A549 (cell line): ENCODE results near the gene MUC5AC. TPM values are rescaled to one million over a fixed set of nuclear protein-coding genes. Genes with fewer than 3 reads are reported as not detected.
A peak's percentile ranks its signal among the peaks of the same experiment; 100 is the strongest.

Experiments used
- ATAC-seq, 2 experiments: fragments of 200-7000 bp in 1 of 2; fragments of >200 bp in 1 of 2; cut with Nextera tagmentation in 1 of 2; cut with Tn5 transposase in 1 of 2; 3 replicates each; pipeline versions ENCODE4 v1.8.0 to v1.9.1; 2018 to 2020; ENCODE audit warnings: mild to moderate bottlenecking in 1 of 2, moderate library complexity in 1 of 2
- CTCF ChIA-PET: fragments of 300-600 bp; sonication (Branson Sonifier 250); formaldehyde crosslinking; extraction: SDS; loops from one replicate; lab custom pipeline; 2021; ENCODE audit warnings: antibody characterized with exemption, inconsistent platforms; lab: Yijun Ruan, JAX
- POLR2A ChIA-PET: fragments of 350-600 bp; formaldehyde crosslinking; extraction: SDS; loops from one replicate; lab custom pipeline; 2021; ENCODE audit warnings: antibody characterized with exemption, inconsistent platforms; lab: Yijun Ruan, JAX
- DNase-seq, 2 experiments: peaks; one replicate each; pipeline versions ENCODE4 v3.0.0 to v3.0.0-alpha.2; 2011 to 2016; ENCODE audit warnings: low read depth in 1 of 2, low spot score in 1 of 2
- FAIRE-seq: peaks from 2 replicates; lab custom pipeline; 2011; peaks lifted over from hg19 to GRCh38; lab: Jason Lieb, UNC
- H3K27ac ChIP-seq, 2 experiments: fragments of >200 bp; sonication (Bioruptor Twin); formaldehyde crosslinking; 3 replicates each; pipeline ENCODE4 v1.5.1; 2016 to 2017
- H3K4me1 ChIP-seq: fragments of >200 bp; sonication (Bioruptor Twin); formaldehyde crosslinking; 3 replicates; pipeline ENCODE4 v1.6.1; 2016
- H3K4me2 ChIP-seq: fragments of >200 bp; sonication (Bioruptor Twin); formaldehyde crosslinking; 3 replicates; pipeline ENCODE4 v1.6.1; 2016
- H3K4me3 ChIP-seq: fragments of >200 bp; sonication (Bioruptor Twin); formaldehyde crosslinking; 3 replicates; pipeline ENCODE4 v1.5.1; 2016
- H3K9me3 ChIP-seq: fragments of >200 bp; sonication (Bioruptor Twin); formaldehyde crosslinking; 3 replicates; pipeline ENCODE4 v1.6.1; 2016
- BHLHE40 ChIP-seq: IDR thresholded peaks from 2 replicates; pipeline ENCODE4 v1.6.1; 2012; ENCODE audit warnings: low read depth, low read length, inconsistent platforms
- CBX2 ChIP-seq: fragments of 200-600 bp; sonication (generic); IDR thresholded peaks from 2 replicates; pipeline ENCODE4 v1.6.1; 2016; ENCODE audit warnings: low read depth, mild to moderate bottlenecking, borderline replicate concordance
- CHD2 ChIP-seq: fragments of 150-350 bp; IDR thresholded peaks from 2 replicates; pipeline ENCODE4 v1.6.1; 2014; ENCODE audit warnings: low read length; ENCODE audit not compliant: partially characterized antibody
- ELK1 ChIP-seq: fragments of 150-350 bp; IDR thresholded peaks from 2 replicates; pipeline ENCODE4 v1.6.1; 2014; ENCODE audit warnings: low read depth, mild to moderate bottlenecking, low read length
- FOSL2 ChIP-seq, 2 experiments: fragments of 450-650 bp in 1 of 2; fragments of >200 bp in 1 of 2; sonication (Bioruptor Twin) in 1 of 2; formaldehyde crosslinking; IDR thresholded peaks; 2 replicates each; pipeline versions ENCODE4 v1.5.0 to v1.6.1; 2016 to 2020; ENCODE audit warnings: mild to moderate bottlenecking in 1 of 2, moderate library complexity in 1 of 2
- FOXS1 ChIP-seq: fragments of 250-450 bp; sonication (Bioruptor Pico); IDR thresholded peaks from 2 replicates; pipeline ENCODE4 v1.5.0; 2020; ENCODE audit warnings: mild to moderate bottlenecking, moderate library complexity
- GATA3 ChIP-seq: IDR thresholded peaks from 2 replicates; pipeline ENCODE4 v1.6.1; 2012; ENCODE audit warnings: borderline replicate concordance
- HDAC2 ChIP-seq: fragments of 200-600 bp; sonication (generic); IDR thresholded peaks from 2 replicates; pipeline ENCODE4 v1.6.1; 2016
- HMGXB4 ChIP-seq: fragments of 250-450 bp; sonication (Bioruptor Pico); IDR thresholded peaks from 2 replicates; pipeline ENCODE4 v1.5.0; 2021; ENCODE audit warnings: mild to moderate bottlenecking, moderate library complexity, borderline replicate concordance
- JUNB ChIP-seq: fragments of >200 bp; sonication (Bioruptor Twin); formaldehyde crosslinking; IDR thresholded peaks from 2 replicates; pipeline ENCODE4 v1.6.1; 2016
- KDM5A ChIP-seq: fragments of 200-600 bp; sonication (generic); IDR thresholded peaks from 2 replicates; pipeline ENCODE4 v1.6.1; 2016; ENCODE audit warnings: antibody characterized with exemption, mild to moderate bottlenecking
- MAFK ChIP-seq: fragments of 450-650 bp; IDR thresholded peaks from 2 replicates; pipeline ENCODE4 v1.6.1; 2014; ENCODE audit not compliant: partially characterized antibody
- MAX ChIP-seq: IDR thresholded peaks from 2 replicates; pipeline ENCODE4 v1.6.1; 2012
- MYC ChIP-seq: IDR thresholded peaks from 2 replicates; pipeline ENCODE4 v1.6.1; 2012; ENCODE audit warnings: mild to moderate bottlenecking, inconsistent platforms, low read length, improper control_type of control experiment, borderline replicate concordance
- NFE2L2 ChIP-seq: fragments of 150-350 bp; conservative IDR thresholded peaks from 2 replicates; pipeline ENCODE4 v1.6.1; 2014; ENCODE audit warnings: low read length
- POLR2A ChIP-seq: IDR thresholded peaks from 2 replicates; pipeline ENCODE4 v1.6.1; 2012; ENCODE audit warnings: mild to moderate bottlenecking, low read length
- RAD21 ChIP-seq, 2 experiments: fragments of >200 bp in 1 of 2; sonication (Bioruptor Twin) in 1 of 2; formaldehyde crosslinking in 1 of 2; IDR thresholded peaks in 1 of 2; conservative IDR thresholded peaks in 1 of 2; 2 replicates in 1 of 2; 3 replicates in 1 of 2; pipeline ENCODE4 v1.6.1; 2012 to 2018; ENCODE audit warnings: inconsistent platforms in 1 of 2
- RCOR1 ChIP-seq: fragments of 150-350 bp; IDR thresholded peaks from 2 replicates; pipeline ENCODE4 v1.6.1; 2014; ENCODE audit warnings: antibody characterized with exemption, low read length, low read depth
- RNF2 ChIP-seq: fragments of 200-600 bp; sonication (generic); IDR thresholded peaks from 2 replicates; pipeline ENCODE4 v1.6.1; 2016; ENCODE audit warnings: low read depth, mild to moderate bottlenecking, antibody characterized with exemption, moderate library complexity, borderline replicate concordance
- TP53 ChIP-seq: fragments of 250-450 bp; sonication (Bioruptor Pico); IDR thresholded peaks from 2 replicates; pipeline ENCODE4 v1.5.0; 2021; ENCODE audit warnings: mild to moderate bottlenecking, moderate library complexity
- USF2 ChIP-seq: fragments of 450-650 bp; IDR thresholded peaks from 2 replicates; pipeline ENCODE4 v1.6.1; 2014; ENCODE audit warnings: antibody characterized with exemption
- ZC3H11A ChIP-seq: fragments of 450-650 bp; IDR thresholded peaks from 2 replicates; pipeline ENCODE4 v1.6.1; 2014; ENCODE audit warnings: antibody characterized with exemption, mild to moderate bottlenecking
- ZSCAN20 ChIP-seq: fragments of 250-450 bp; sonication (Bioruptor Pico); IDR thresholded peaks from 2 replicates; pipeline ENCODE4 v1.8.0; 2022; ENCODE audit warnings: mild to moderate bottlenecking, moderate library complexity
- WGBS: methylation state at CpG from one replicate; pipeline ENCODE4 v1.1.6; 2017; ENCODE audit errors: missing lambda C conversion rate; 5-methylcytosine and 5-hydroxymethylcytosine counted together
- polyA plus RNA-seq, 4 experiments: library from polyadenylated mRNA; depleted of rRNA in 3 of 4; stranded (reverse); fragments of >200 nt; fragmentation: RNase III in 1 of 4; extraction: RNeasy Plus Mini Kit Qiagen cat#74134 plus additional on column Dnase treatment in 1 of 4; gene quantifications; 2 replicates in 3 of 4; 3 replicates in 1 of 4; pipeline ENCODE4 v1.2.3, GENCODE V29; 2011 to 2017
- TF ChIP-seq, protein P1 (sequence below): IDR thresholded peaks from 2 replicates; pipeline ENCODE4 v1.6.1; 2012
- TF ChIP-seq, protein P2 (sequence below): fragments of 200-600 bp; sonication (generic); IDR thresholded peaks from 2 replicates; pipeline ENCODE4 v1.6.1; 2016; ENCODE audit warnings: antibody characterized with exemption, mild to moderate bottlenecking, moderate library complexity

Gene MUC5AC
- polyA plus RNA-seq, 2 of the 4 experiments (the other 2 are of a cell fraction), result 0.18 to 7.4 TPM

DNA sequence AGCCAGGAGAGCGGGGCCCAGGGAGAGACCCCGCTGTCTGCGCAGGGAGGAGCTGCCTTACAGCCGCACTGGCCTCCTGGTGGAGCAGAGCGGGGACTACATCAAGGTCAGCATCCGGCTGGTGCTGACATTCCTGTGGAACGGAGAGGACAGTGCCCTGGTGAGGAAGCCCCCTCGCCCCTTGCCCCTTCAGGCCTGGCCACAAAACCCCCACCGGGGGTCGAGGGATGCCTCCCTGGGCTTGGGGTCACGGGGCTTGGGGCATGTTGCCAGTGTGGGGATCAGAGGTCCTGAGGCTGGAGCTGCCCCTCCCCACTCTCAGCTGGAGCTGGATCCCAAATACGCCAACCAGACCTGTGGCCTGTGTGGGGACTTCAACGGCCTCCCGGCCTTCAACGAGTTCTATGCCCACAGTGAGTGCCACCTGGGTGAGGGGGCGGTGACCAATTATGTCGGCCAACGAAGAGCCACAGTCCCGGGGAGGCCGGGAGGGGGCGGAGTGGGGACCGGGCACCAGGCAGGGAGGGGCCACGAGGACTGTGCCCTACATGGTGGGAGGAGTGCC is 69.3 kb downstream of the MUC5AC start:
- FAIRE-seq, result no peak
- Histone ChIP-seq H3K4me3 (no peak overlapping the region), H3K9me3 (no peaks in the 10 kb centered on the region), H3K4me1 (peaks cover 31% of the 10 kb centered on the region), H3K27ac (peak overlapping the region in 1 of 2 experiments; percentile 81; a peak in 3 of 6 replicates), H3K4me2 (no peak overlapping the region)
- peak; percentile 45 to 75; a peak in 4 of 6 replicates for ATAC-seq
- POLR2A ChIA-PET, result no interaction called here
- peak; percentile 40 to 81 for DNase-seq
- CTCF ChIA-PET, result interaction anchor here (0.6 to 4.1 kb wide), 10 partner anchors 9 to 289 kb away, joined by 3 to 14 read pairs (median 4); no protein-coding TSS in a partner anchor
- WGBS, result 89% methylated on average over 2 of the region's 23 CpGs
- no peak for TF ChIP-seq MYC
- no peak for TF ChIP-seq RNF2
- TF ChIP-seq HMGXB4 (CRISPR knock-in tag), result no peak
- TF ChIP-seq RAD21 (conservative IDR thresholded peaks at IDR 0.05 in 1 of 2, IDR thresholded peaks at IDR 0.05 in 1 of 2), result peak in 1 of 2 experiments; percentile 5; a peak in 1 of 5 replicates
- no peak for TF ChIP-seq ELK1
- TF ChIP-seq MAX, result no peak
- no peak for TF ChIP-seq KDM5A

- no peak for DNase-seq
- FAIRE-seq, result no peak
- peak overlapping the region in 1 of 2 experiments; percentile 81; a peak in 2 of 6 replicates for H3K27ac ChIP-seq
- ATAC-seq, result no peak
- 86% methylated on average over 6 of the region's 23 CpGs for WGBS
- ChIA-PET CTCF (interaction anchor here (1.0 to 4.1 kb wide), 7 partner anchors 8 to 211 kb away, joined by 3 to 14 read pairs (median 4); no protein-coding TSS in a partner anchor), POLR2A (no interaction called here)
- no peak overlapping the region for H3K4me2 ChIP-seq
- no peak for TF ChIP-seq RAD21 (conservative IDR thresholded peaks at IDR 0.05 in 1 of 2, IDR thresholded peaks at IDR 0.05 in 1 of 2)
- TF ChIP-seq POLR2A, result no peak
- TF ChIP-seq FOSL2 (IDR thresholded peaks at IDR 0.05), result no peak
- TF ChIP-seq FOSL2 (CRISPR knock-in tag; IDR thresholded peaks at IDR 0.05), result no peak
- TF ChIP-seq ZSCAN20 (CRISPR knock-in tag), result no peak
- TF ChIP-seq HDAC2, result no peak
- TF ChIP-seq, protein P1, sequence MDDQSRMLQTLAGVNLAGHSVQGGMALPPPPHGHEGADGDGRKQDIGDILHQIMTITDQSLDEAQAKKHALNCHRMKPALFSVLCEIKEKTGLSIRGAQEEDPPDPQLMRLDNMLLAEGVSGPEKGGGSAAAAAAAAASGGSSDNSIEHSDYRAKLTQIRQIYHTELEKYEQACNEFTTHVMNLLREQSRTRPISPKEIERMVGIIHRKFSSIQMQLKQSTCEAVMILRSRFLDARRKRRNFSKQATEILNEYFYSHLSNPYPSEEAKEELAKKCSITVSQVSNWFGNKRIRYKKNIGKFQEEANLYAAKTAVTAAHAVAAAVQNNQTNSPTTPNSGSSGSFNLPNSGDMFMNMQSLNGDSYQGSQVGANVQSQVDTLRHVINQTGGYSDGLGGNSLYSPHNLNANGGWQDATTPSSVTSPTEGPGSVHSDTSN, result no peak
- TF ChIP-seq RCOR1, result no peak
- TF ChIP-seq JUNB, result no peak
- no peak for TF ChIP-seq CHD2
- no peak for TF ChIP-seq GATA3
- no peak for TF ChIP-seq FOXS1
- no peak for TF ChIP-seq USF2
- TF ChIP-seq ZC3H11A, result no peak
- TF ChIP-seq BHLHE40, result no peak
- TF ChIP-seq TP53 (CRISPR knock-in tag), result no peak
- TF ChIP-seq, protein P2, sequence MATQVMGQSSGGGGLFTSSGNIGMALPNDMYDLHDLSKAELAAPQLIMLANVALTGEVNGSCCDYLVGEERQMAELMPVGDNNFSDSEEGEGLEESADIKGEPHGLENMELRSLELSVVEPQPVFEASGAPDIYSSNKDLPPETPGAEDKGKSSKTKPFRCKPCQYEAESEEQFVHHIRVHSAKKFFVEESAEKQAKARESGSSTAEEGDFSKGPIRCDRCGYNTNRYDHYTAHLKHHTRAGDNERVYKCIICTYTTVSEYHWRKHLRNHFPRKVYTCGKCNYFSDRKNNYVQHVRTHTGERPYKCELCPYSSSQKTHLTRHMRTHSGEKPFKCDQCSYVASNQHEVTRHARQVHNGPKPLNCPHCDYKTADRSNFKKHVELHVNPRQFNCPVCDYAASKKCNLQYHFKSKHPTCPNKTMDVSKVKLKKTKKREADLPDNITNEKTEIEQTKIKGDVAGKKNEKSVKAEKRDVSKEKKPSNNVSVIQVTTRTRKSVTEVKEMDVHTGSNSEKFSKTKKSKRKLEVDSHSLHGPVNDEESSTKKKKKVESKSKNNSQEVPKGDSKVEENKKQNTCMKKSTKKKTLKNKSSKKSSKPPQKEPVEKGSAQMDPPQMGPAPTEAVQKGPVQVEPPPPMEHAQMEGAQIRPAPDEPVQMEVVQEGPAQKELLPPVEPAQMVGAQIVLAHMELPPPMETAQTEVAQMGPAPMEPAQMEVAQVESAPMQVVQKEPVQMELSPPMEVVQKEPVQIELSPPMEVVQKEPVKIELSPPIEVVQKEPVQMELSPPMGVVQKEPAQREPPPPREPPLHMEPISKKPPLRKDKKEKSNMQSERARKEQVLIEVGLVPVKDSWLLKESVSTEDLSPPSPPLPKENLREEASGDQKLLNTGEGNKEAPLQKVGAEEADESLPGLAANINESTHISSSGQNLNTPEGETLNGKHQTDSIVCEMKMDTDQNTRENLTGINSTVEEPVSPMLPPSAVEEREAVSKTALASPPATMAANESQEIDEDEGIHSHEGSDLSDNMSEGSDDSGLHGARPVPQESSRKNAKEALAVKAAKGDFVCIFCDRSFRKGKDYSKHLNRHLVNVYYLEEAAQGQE, result no peak
- TF ChIP-seq NFE2L2, result no peak
- TF ChIP-seq MYC, result no peak
- no peak for TF ChIP-seq CBX2
- no peak for TF ChIP-seq MAFK
- H3K4me1 ChIP-seq, result peaks cover 25% of the 10 kb centered on the region
- H3K9me3 ChIP-seq, result no peaks in the 10 kb centered on the region
- no peak overlapping the region for H3K4me3 ChIP-seq
Observed at GRCh38 chr11:1227551-1228100, 69.9 kb downstream of the MUC5AC start.
